Activated naive CD4-positive, alpha-beta T cell treated with anti-CD3 and anti-CD28 coated beads, Interleukin-2, amount 10 ng/mL, durations not matched to agents 7 days and 5 days (primary cell): ENCODE data around the gene TGM2.

ENCODE experiments used
- CTCF ChIA-PET: fragments of 350-600 bp; sonication (Branson Sonifier 250); formaldehyde crosslinking; loops from one replicate; lab custom pipeline; 2021; ENCODE audit warnings: antibody characterized with exemption; lab: Charles Lee
- DNase-seq: peaks from one replicate; pipeline ENCODE4 v3.0.0-alpha.2; 2020
- H3K27ac Mint-ChIP-seq: one replicate; pipeline ENCODE4 v1.8.0; 2021; ENCODE audit warnings: mild to moderate bottlenecking, moderate library complexity, mixed read lengths
- H3K27me3 Mint-ChIP-seq: one replicate; pipeline ENCODE4 v1.8.0; 2021; ENCODE audit warnings: mild to moderate bottlenecking, mixed read lengths
- H3K36me3 Mint-ChIP-seq: one replicate; pipeline ENCODE4 v1.8.0; 2021; ENCODE audit warnings: mixed read lengths
- H3K4me1 Mint-ChIP-seq: one replicate; pipeline ENCODE4 v1.8.0; 2021; ENCODE audit warnings: mixed read lengths
- H3K4me3 Mint-ChIP-seq: one replicate; pipeline ENCODE4 v1.8.0; 2021; ENCODE audit warnings: mild to moderate bottlenecking, moderate library complexity, mixed read lengths
- H3K9me3 Mint-ChIP-seq: one replicate; pipeline ENCODE4 v1.8.0; 2021; ENCODE audit warnings: mixed read lengths

TGM2 gene

GRCh38 chr20:38194971-38195504, 30.0 kb upstream of the TGM2 start:
- DNase-seq = no peak
- CTCF ChIA-PET = no interaction called here
- Mint-ChIP-seq H3K27me3 (peaks cover 4% of the 10 kb centered on the region), H3K4me1 (no peaks in the 10 kb centered on the region), H3K4me3 (no peak overlapping the region), H3K9me3 (peaks cover 2% of the 10 kb centered on the region), H3K36me3 (no peaks in the 10 kb centered on the region), H3K27ac (peak overlapping the region; percentile 40)

GRCh38 chr20:38193586-38194105, 28.6 kb upstream of the TGM2 start:
- CTCF ChIA-PET = no interaction called here
- peaks cover 4% of the 10 kb centered on the region for H3K27me3 Mint-ChIP-seq
- H3K9me3 Mint-ChIP-seq = peaks cover 2% of the 10 kb centered on the region
- no peak overlapping the region for H3K4me3 Mint-ChIP-seq
- H3K4me1 Mint-ChIP-seq = no peaks in the 10 kb centered on the region
- DNase-seq = no peak
- H3K27ac Mint-ChIP-seq = no peak overlapping the region
- H3K36me3 Mint-ChIP-seq = no peaks in the 10 kb centered on the region

- Mint-ChIP-seq H3K4me3 (no peak overlapping the region), H3K36me3 (no peaks in the 10 kb centered on the region), H3K27ac (no peak overlapping the region), H3K27me3 (no peaks in the 10 kb centered on the region), H3K4me1 (no peaks in the 10 kb centered on the region), H3K9me3 (peaks cover 2% of the 10 kb centered on the region)
- no peak for DNase-seq
- CTCF ChIA-PET = no interaction called here
Observed at GRCh38 chr20:38192323-38192885, 27.3 kb upstream of the TGM2 start.

- CTCF ChIA-PET = no interaction called here
- Mint-ChIP-seq H3K27ac (no peak overlapping the region), H3K4me1 (no peaks in the 10 kb centered on the region), H3K36me3 (no peaks in the 10 kb centered on the region), H3K9me3 (peaks cover 2% of the 10 kb centered on the region), H3K4me3 (no peak overlapping the region), H3K27me3 (no peaks in the 10 kb centered on the region)
- DNase-seq = no peak
Observed at GRCh38 chr20:38191654-38192053, 26.6 kb upstream of the TGM2 start.

GRCh38 chr20:38190936-38191371, 25.9 kb upstream of the TGM2 start:
- DNase-seq = no peak
- Mint-ChIP-seq H3K27ac (no peak overlapping the region), H3K36me3 (no peaks in the 10 kb centered on the region), H3K9me3 (peaks cover 2% of the 10 kb centered on the region), H3K4me1 (no peaks in the 10 kb centered on the region), H3K27me3 (no peaks in the 10 kb centered on the region), H3K4me3 (no peak overlapping the region)
- CTCF ChIA-PET = interaction anchor here (0.7 kb wide), 1 partner anchor 149 kb away, joined by 3 read pairs; no protein-coding TSS in a partner anchor

GRCh38 chr20:38190166-38190565, 25.1 kb upstream of the TGM2 start:
- Mint-ChIP-seq H3K9me3 (peaks cover 2% of the 10 kb centered on the region), H3K36me3 (no peaks in the 10 kb centered on the region), H3K4me3 (no peak overlapping the region), H3K4me1 (no peaks in the 10 kb centered on the region), H3K27ac (no peak overlapping the region), H3K27me3 (no peaks in the 10 kb centered on the region)
- no peak for DNase-seq
- CTCF ChIA-PET = interaction anchor here (0.7 to 2.0 kb wide), 2 partner anchors 31 to 150 kb away, joined by 3 to 6 read pairs; no protein-coding TSS in a partner anchor

- Mint-ChIP-seq H3K9me3 (no peaks in the 10 kb centered on the region), H3K36me3 (no peaks in the 10 kb centered on the region), H3K4me3 (no peak overlapping the region), H3K4me1 (no peaks in the 10 kb centered on the region), H3K27ac (no peak overlapping the region), H3K27me3 (peaks cover 2% of the 10 kb centered on the region)
- no peak for DNase-seq
- CTCF ChIA-PET = no interaction called here
Observed at GRCh38 chr20:38187517-38187916, 22.4 kb upstream of the TGM2 start.

- Mint-ChIP-seq H3K9me3 (no peaks in the 10 kb centered on the region), H3K27me3 (peaks cover 6% of the 10 kb centered on the region), H3K4me1 (no peaks in the 10 kb centered on the region), H3K4me3 (no peak overlapping the region), H3K36me3 (no peaks in the 10 kb centered on the region), H3K27ac (no peak overlapping the region)
- no peak for DNase-seq
- CTCF ChIA-PET = no interaction called here
Observed at GRCh38 chr20:38186788-38187221, 21.7 kb upstream of the TGM2 start.

- Mint-ChIP-seq H3K36me3 (no peaks in the 10 kb centered on the region), H3K27ac (no peak overlapping the region), H3K9me3 (no peaks in the 10 kb centered on the region), H3K4me3 (no peak overlapping the region), H3K4me1 (no peaks in the 10 kb centered on the region), H3K27me3 (peaks cover 17% of the 10 kb centered on the region)
- CTCF ChIA-PET = no interaction called here
- no peak for DNase-seq
Observed at GRCh38 chr20:38184101-38184500, 19.0 kb upstream of the TGM2 start.

- CTCF ChIA-PET = no interaction called here
- Mint-ChIP-seq H3K4me3 (no peak overlapping the region), H3K27me3 (peaks cover 21% of the 10 kb centered on the region), H3K4me1 (no peaks in the 10 kb centered on the region), H3K27ac (no peak overlapping the region), H3K36me3 (no peaks in the 10 kb centered on the region), H3K9me3 (no peaks in the 10 kb centered on the region)
- no peak for DNase-seq
Observed at GRCh38 chr20:38181971-38182370, 16.9 kb upstream of the TGM2 start.

GRCh38 chr20:38181207-38181801, 16.2 kb upstream of the TGM2 start:
- no peaks in the 10 kb centered on the region for H3K9me3 Mint-ChIP-seq
- H3K4me1 Mint-ChIP-seq = no peaks in the 10 kb centered on the region
- H3K4me3 Mint-ChIP-seq = no peak overlapping the region
- no peak overlapping the region for H3K27ac Mint-ChIP-seq
- DNase-seq = no peak
- H3K36me3 Mint-ChIP-seq = no peaks in the 10 kb centered on the region
- CTCF ChIA-PET = no interaction called here
- peaks cover 21% of the 10 kb centered on the region for H3K27me3 Mint-ChIP-seq

- H3K27ac Mint-ChIP-seq = no peak overlapping the region
- H3K36me3 Mint-ChIP-seq = no peaks in the 10 kb centered on the region
- no peak for DNase-seq
- H3K4me3 Mint-ChIP-seq = no peak overlapping the region
- H3K4me1 Mint-ChIP-seq = no peaks in the 10 kb centered on the region
- CTCF ChIA-PET = no interaction called here
- H3K27me3 Mint-ChIP-seq = peaks cover 22% of the 10 kb centered on the region
- no peaks in the 10 kb centered on the region for H3K9me3 Mint-ChIP-seq
Observed at GRCh38 chr20:38180781-38181180, 15.7 kb upstream of the TGM2 start.

- H3K9me3 Mint-ChIP-seq = no peaks in the 10 kb centered on the region
- H3K36me3 Mint-ChIP-seq = no peaks in the 10 kb centered on the region
- no peaks in the 10 kb centered on the region for H3K4me1 Mint-ChIP-seq
- H3K27me3 Mint-ChIP-seq = peaks cover 27% of the 10 kb centered on the region
- no peak overlapping the region for H3K4me3 Mint-ChIP-seq
- CTCF ChIA-PET = no interaction called here
- DNase-seq = no peak
- no peak overlapping the region for H3K27ac Mint-ChIP-seq
Observed at GRCh38 chr20:38179846-38180245, 14.8 kb upstream of the TGM2 start.

- Mint-ChIP-seq H3K27ac (no peak overlapping the region), H3K4me1 (no peaks in the 10 kb centered on the region), H3K4me3 (no peak overlapping the region), H3K36me3 (no peaks in the 10 kb centered on the region), H3K9me3 (no peaks in the 10 kb centered on the region), H3K27me3 (peaks cover 28% of the 10 kb centered on the region)
- DNase-seq = no peak
- CTCF ChIA-PET = interaction anchor here (0.9 to 1.0 kb wide), 2 partner anchors 42 to 81 kb away, joined by 3 to 4 read pairs; no protein-coding TSS in a partner anchor
Observed at GRCh38 chr20:38178581-38178980, 13.5 kb upstream of the TGM2 start.

- H3K4me3 Mint-ChIP-seq = no peak overlapping the region
- H3K4me1 Mint-ChIP-seq = no peaks in the 10 kb centered on the region
- no peak overlapping the region for H3K27ac Mint-ChIP-seq
- DNase-seq = no peak
- no peaks in the 10 kb centered on the region for H3K9me3 Mint-ChIP-seq
- CTCF ChIA-PET = interaction anchor here (0.9 to 1.0 kb wide), 2 partner anchors 43 to 81 kb away, joined by 3 to 4 read pairs; no protein-coding TSS in a partner anchor
- H3K36me3 Mint-ChIP-seq = no peaks in the 10 kb centered on the region
- H3K27me3 Mint-ChIP-seq = peaks cover 31% of the 10 kb centered on the region
Observed at GRCh38 chr20:38178065-38178491, 13.0 kb upstream of the TGM2 start.
